ENCODE results near the gene CEACAM19. TPM values are rescaled to one million over a fixed set of nuclear protein-coding genes. Genes with fewer than 3 reads are reported as not detected.
"Not testable (repeated sequence)": the region's sequence is repeated elsewhere in the genome, so short reads cannot be mapped to it uniquely, and the experiment has no call there.

CEACAM19 gene
- total RNA-seq, 1 donor from 2014 or later = 25.8 TPM

- Mint-ChIP-seq H3K36me3 (ENCODE audit: insufficient read depth) (no peaks in the 10 kb centered on the region), H3K27me3 (no peaks in the 10 kb centered on the region), H3K27ac (no peak overlapping the region), H3K9me3 (ENCODE audit: low read depth) (no peaks in the 10 kb centered on the region), H3K4me1 (ENCODE audit: low read depth) (peaks cover 9% of the 10 kb centered on the region), H3K4me3 (ENCODE audit: low read depth) (no peak overlapping the region)
- no peak for DNase-seq (ENCODE audit: low spot score, unreplicated experiment)
- TF ChIP-seq CTCF (IDR thresholded peaks at IDR 0.05; ENCODE audit: unreplicated experiment) = no peak
Measured at GRCh38 chr19:44720945-44721344, 49.7 kb downstream of the CEACAM19 start.

GRCh38 chr19:44721369-44721768 is 50.1 kb downstream of the CEACAM19 start:
- H3K27me3 Mint-ChIP-seq; H3K9me3 Mint-ChIP-seq (ENCODE audit: low read depth); H3K4me1 Mint-ChIP-seq (ENCODE audit: low read depth); DNase-seq (ENCODE audit: low spot score, unreplicated experiment); H3K27ac Mint-ChIP-seq; H3K4me3 Mint-ChIP-seq (ENCODE audit: low read depth); H3K36me3 Mint-ChIP-seq (ENCODE audit: insufficient read depth): not testable (repeated sequence)

GRCh38 chr19:44722131-44723121 is 51.1 kb downstream of the CEACAM19 start:
- H3K36me3 Mint-ChIP-seq (ENCODE audit: insufficient read depth) = no peaks in the 10 kb centered on the region
- peaks cover 9% of the 10 kb centered on the region for H3K4me1 Mint-ChIP-seq (ENCODE audit: low read depth)
- H3K4me3 Mint-ChIP-seq (ENCODE audit: low read depth) = no peak overlapping the region
- no peak for DNase-seq (ENCODE audit: low spot score, unreplicated experiment)
- no peaks in the 10 kb centered on the region for H3K27me3 Mint-ChIP-seq
- H3K9me3 Mint-ChIP-seq (ENCODE audit: low read depth) = no peaks in the 10 kb centered on the region
- peak overlapping the region; percentile 45 for H3K27ac Mint-ChIP-seq
- no peak for TF ChIP-seq CTCF (IDR thresholded peaks at IDR 0.05; ENCODE audit: unreplicated experiment)

- TF ChIP-seq CTCF (IDR thresholded peaks at IDR 0.05; ENCODE audit: unreplicated experiment) = no peak
- Mint-ChIP-seq H3K9me3 (ENCODE audit: low read depth) (no peaks in the 10 kb centered on the region), H3K4me1 (ENCODE audit: low read depth) (peaks cover 5% of the 10 kb centered on the region), H3K27me3 (no peaks in the 10 kb centered on the region), H3K36me3 (ENCODE audit: insufficient read depth) (no peaks in the 10 kb centered on the region), H3K27ac (no peak overlapping the region), H3K4me3 (ENCODE audit: low read depth) (no peak overlapping the region)
- no peak for DNase-seq (ENCODE audit: low spot score, unreplicated experiment)
Measured at GRCh38 chr19:44723299-44723951, 52.1 kb downstream of the CEACAM19 start.

- TF ChIP-seq CTCF (IDR thresholded peaks at IDR 0.05; ENCODE audit: unreplicated experiment) = peak; percentile 97
- no peaks in the 10 kb centered on the region for H3K27me3 Mint-ChIP-seq
- no peak overlapping the region for H3K4me3 Mint-ChIP-seq (ENCODE audit: low read depth)
- peaks cover 4% of the 10 kb centered on the region for H3K4me1 Mint-ChIP-seq (ENCODE audit: low read depth)
- DNase-seq (ENCODE audit: low spot score, unreplicated experiment) = peak; percentile 76
- H3K36me3 Mint-ChIP-seq (ENCODE audit: insufficient read depth) = no peaks in the 10 kb centered on the region
- peak overlapping the region; percentile 46 for H3K27ac Mint-ChIP-seq
- H3K9me3 Mint-ChIP-seq (ENCODE audit: low read depth) = no peaks in the 10 kb centered on the region
Measured at GRCh38 chr19:44723952-44724319, 52.7 kb downstream of the CEACAM19 start.

All from progenitor cell of endocrine pancreas (in vitro differentiated cells).